OCI-LY7 (cell line): ENCODE results near the gene PARD6A. TPM values are rescaled to one million over a fixed set of nuclear protein-coding genes. Genes with fewer than 3 reads are reported as not detected.

Experiments
- BruUV-seq: library from RNA; stranded (reverse); fragments of 400-500 nt; replicated peaks from 2 replicates; lab custom pipeline; 2021; lab: Mats Ljungman, UMichigan
- CTCF ChIA-PET: fragments of 300-600 bp; sonication (Branson Sonifier 250); formaldehyde crosslinking; loops from one replicate; lab custom pipeline; 2022; ENCODE audit warnings: antibody characterized with exemption; ENCODE audit not compliant: unreplicated experiment; lab: Charles Lee
- POLR2A ChIA-PET: fragments of 300-600 bp; sonication (Branson Sonifier 250); formaldehyde crosslinking; loops from one replicate; lab custom pipeline; 2022; ENCODE audit warnings: antibody characterized with exemption; lab: Charles Lee
- DNase-seq: peaks from one replicate; pipeline ENCODE4 v3.0.0-alpha.2; 2015; ENCODE audit warnings: low spot score
- H2AFZ ChIP-seq: fragments of 200-600 bp; sonication (generic), shearing (Covaris generic); 2 replicates; pipeline ENCODE4 v1.6.1; 2014; ENCODE audit warnings: mild to moderate bottlenecking, antibody characterized with exemption, low read length, moderate library complexity
- H3K27ac ChIP-seq: fragments of 200-600 bp; sonication (generic); 2 replicates; pipeline ENCODE4 v1.5.1; 2014; ENCODE audit warnings: mixed run types, low read depth, mild to moderate bottlenecking, moderate library complexity, low read length, inconsistent platforms; ENCODE audit not compliant: poor library complexity, severe bottlenecking
- H3K36me3 ChIP-seq: fragments of 200-600 bp; sonication (generic); 2 replicates; pipeline ENCODE4 v1.6.1; 2014; ENCODE audit warnings: mild to moderate bottlenecking, antibody characterized with exemption, low read length, moderate library complexity, mixed read lengths; ENCODE audit not compliant: insufficient read depth
- H3K4me1 ChIP-seq: fragments of 200-600 bp; sonication (generic); 2 replicates; pipeline ENCODE4 v1.5.1; 2014; ENCODE audit warnings: mild to moderate bottlenecking, low read length; ENCODE audit not compliant: insufficient read depth, poor library complexity, severe bottlenecking
- H3K4me2 ChIP-seq: fragments of 200-600 bp; sonication (generic); 2 replicates; pipeline ENCODE4 v1.6.1; 2014; ENCODE audit warnings: mild to moderate bottlenecking, low read length
- H3K4me3 ChIP-seq: fragments of 200-600 bp; sonication (generic); 2 replicates; pipeline ENCODE4 v1.5.1; 2014; ENCODE audit warnings: mild to moderate bottlenecking, low read depth, low read length; ENCODE audit not compliant: poor library complexity, severe bottlenecking
- H3K79me2 ChIP-seq: fragments of 200-600 bp; sonication (generic); 2 replicates; pipeline ENCODE4 v1.6.1; 2016; ENCODE audit warnings: low read depth, mild to moderate bottlenecking, low read length, moderate library complexity, mixed read lengths; ENCODE audit not compliant: insufficient read depth
- H3K9me2 ChIP-seq: fragments of 200-600 bp; sonication (generic); 2 replicates; pipeline ENCODE4 v1.6.1; 2016; ENCODE audit warnings: mild to moderate bottlenecking, low read length, mixed read lengths; ENCODE audit not compliant: insufficient read depth
- H3K9me3 ChIP-seq: fragments of 200-600 bp; sonication (generic); 2 replicates; pipeline ENCODE4 v1.6.1; 2014; ENCODE audit warnings: mild to moderate bottlenecking, mixed run types, low read length, mixed read lengths
- H4K20me1 ChIP-seq: fragments of 200-600 bp; sonication (generic); 2 replicates; pipeline ENCODE4 v1.6.1; 2014; ENCODE audit warnings: mild to moderate bottlenecking, antibody characterized with exemption, low read length, moderate library complexity, mixed read lengths; ENCODE audit not compliant: insufficient read depth
- EZH2phosphoT487 ChIP-seq: fragments of 200-600 bp; sonication (generic); IDR thresholded peaks from 2 replicates; pipeline ENCODE4 v1.6.1; 2018; ENCODE audit warnings: low read depth, borderline replicate concordance, mild to moderate bottlenecking, mixed run types, antibody characterized with exemption, low read length, moderate library complexity, mixed read lengths
- intact Hi-C: fragments of 100-400 bp; cut with micrococcal nuclease; formaldehyde crosslinking; loops from one replicate; pipeline ENCODE4 v1.10.0; 2022; ENCODE audit not compliant: unreplicated experiment
- total RNA-seq, 2 experiments: library from RNA; depleted of rRNA in 1 of 2; stranded (reverse); fragments of >200 nt in 1 of 2; shearing (Covaris generic) in 1 of 2; gene quantifications; 2 replicates each; pipeline ENCODE4 v1.2.3, GENCODE V29; 2014 to 2022
- TF ChIP-seq, protein P1 (sequence below): fragments of 200-600 bp; sonication (generic); conservative IDR thresholded peaks from 2 replicates; pipeline ENCODE4 v1.5.1; 2014; ENCODE audit warnings: mild to moderate bottlenecking, antibody characterized with exemption, low read length, moderate library complexity, mixed read lengths

Gene PARD6A
- total RNA-seq, 2 experiments from 2014 or later = 14.0 to 23.3 TPM

DNA sequence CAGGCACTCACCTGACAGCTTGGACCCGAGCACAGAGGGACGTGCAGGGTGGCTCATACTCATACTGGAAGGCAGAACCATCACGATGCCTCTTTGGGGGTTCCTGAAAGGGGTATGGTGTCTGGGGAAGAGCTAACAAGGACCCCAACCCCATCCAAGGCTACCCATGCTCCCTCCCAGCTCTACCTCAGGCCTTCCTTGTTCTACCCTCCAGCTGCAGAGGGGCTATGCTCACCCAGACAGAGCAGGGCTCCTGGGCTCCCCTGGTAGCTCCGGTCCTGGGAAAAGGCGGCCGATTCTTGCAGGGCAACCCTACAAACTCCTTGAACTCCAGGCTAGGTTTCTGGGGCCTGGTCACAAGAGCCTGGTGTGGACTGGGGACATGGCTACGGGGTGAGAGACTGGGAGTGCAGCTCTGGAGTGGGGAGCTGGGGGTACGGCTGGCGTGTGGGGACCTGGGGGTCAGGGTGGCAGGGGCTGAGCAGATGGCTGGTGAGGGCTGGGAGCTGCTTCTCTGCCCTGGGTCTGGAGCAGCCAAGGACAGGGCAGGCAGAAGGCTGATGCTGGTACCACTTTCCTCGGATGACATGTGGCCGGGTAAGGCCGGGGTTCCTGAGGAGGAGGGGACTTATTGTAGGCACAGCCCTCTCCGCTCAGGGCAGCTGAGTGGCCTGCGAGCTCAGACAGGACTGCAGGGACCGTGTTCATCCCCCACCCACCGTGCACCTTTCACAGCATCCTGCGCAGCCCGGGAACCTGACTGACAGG lies 2.8 kb upstream of the PARD6A start:
- POLR2A ChIA-PET = interaction anchor here (0.6 to 2.6 kb wide), 5 partner anchors 13 to 169 kb away, joined by 3 to 22 read pairs (median 5); partner anchors contain the start of gene CARMIL2
- Histone ChIP-seq H2AFZ (no peak overlapping the region), H3K27ac (no peak overlapping the region), H3K4me2 (no peak overlapping the region; the same call in 1 of the 2 replicates), H3K4me3 (no peak overlapping the region), H3K4me1 (peaks cover 14% of the 10 kb centered on the region), H4K20me1 (0 out of 2 replicates have a peak, but pooled peaks cover 7% of the 10 kb centered on the region), H3K79me2 (peaks cover 13% of the 10 kb centered on the region; the same call in 1 of the 2 replicates), H3K9me2 (no peaks in the 10 kb centered on the region), H3K36me3 (peaks cover 65% of the 10 kb centered on the region), H3K9me3 (no peaks in the 10 kb centered on the region)
- DNase-seq = no peak
- CTCF ChIA-PET = interaction anchor here (1.2 kb wide), 1 partner anchor 14 kb away, joined by 4 read pairs; no protein-coding TSS in a partner anchor
- intact Hi-C loops = no loop called here
- TF ChIP-seq, protein P1, sequence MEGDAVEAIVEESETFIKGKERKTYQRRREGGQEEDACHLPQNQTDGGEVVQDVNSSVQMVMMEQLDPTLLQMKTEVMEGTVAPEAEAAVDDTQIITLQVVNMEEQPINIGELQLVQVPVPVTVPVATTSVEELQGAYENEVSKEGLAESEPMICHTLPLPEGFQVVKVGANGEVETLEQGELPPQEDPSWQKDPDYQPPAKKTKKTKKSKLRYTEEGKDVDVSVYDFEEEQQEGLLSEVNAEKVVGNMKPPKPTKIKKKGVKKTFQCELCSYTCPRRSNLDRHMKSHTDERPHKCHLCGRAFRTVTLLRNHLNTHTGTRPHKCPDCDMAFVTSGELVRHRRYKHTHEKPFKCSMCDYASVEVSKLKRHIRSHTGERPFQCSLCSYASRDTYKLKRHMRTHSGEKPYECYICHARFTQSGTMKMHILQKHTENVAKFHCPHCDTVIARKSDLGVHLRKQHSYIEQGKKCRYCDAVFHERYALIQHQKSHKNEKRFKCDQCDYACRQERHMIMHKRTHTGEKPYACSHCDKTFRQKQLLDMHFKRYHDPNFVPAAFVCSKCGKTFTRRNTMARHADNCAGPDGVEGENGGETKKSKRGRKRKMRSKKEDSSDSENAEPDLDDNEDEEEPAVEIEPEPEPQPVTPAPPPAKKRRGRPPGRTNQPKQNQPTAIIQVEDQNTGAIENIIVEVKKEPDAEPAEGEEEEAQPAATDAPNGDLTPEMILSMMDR = no peak
- no peak for TF ChIP-seq EZH2phosphoT487
- no TSS peak for BruUV-seq

DNA sequence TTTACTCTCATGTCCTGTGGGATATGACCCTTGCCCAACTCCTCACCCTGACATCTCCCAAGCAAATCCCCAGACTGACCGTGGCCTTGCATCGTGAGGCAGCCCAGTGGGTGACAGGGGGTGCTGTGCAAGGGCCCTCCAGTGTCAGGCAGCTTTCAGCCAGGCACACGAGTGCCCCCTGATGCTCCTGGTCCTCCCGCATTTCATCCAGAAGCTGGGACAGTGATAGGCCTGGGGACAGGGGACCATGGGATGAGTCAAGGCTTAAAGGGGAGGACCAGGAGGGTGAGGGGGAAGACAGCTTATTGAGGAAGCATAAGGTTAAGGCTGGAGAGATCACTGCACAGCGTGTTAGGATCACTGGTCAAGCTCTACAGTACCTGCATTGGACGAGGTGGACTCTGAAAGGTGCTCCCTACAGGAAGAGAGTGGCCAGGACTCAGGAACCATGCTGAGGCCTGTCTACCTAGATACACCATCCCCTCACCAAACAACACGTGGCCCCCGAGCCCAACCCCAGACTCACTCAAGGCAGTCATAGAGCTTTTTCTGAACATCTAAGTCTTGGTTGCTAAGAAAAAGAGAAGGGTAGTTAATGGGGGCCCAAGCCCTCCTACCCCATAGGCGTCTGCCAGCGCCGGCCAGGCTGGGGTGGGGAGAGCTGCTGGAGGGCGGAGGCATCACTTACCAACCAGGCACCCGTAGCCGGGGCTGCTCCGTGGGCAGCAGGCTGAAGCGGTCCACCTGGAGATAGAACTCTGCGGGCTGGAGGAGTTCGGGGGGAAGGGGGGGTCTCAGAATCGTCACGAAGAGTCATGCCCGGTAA lies 1.7 kb upstream of the PARD6A start:
- H3K9me2 ChIP-seq = no peaks in the 10 kb centered on the region
- no TSS peak for BruUV-seq
- intact Hi-C loops = no loop called here
- TF ChIP-seq EZH2phosphoT487 = no peak
- TF ChIP-seq, protein P1 = no peak
- no peak overlapping the region for H2AFZ ChIP-seq
- DNase-seq = no peak
- 0 out of 2 replicates have a peak, but pooled peaks cover 7% of the 10 kb centered on the region for H4K20me1 ChIP-seq
- H3K4me1 ChIP-seq = peaks cover 14% of the 10 kb centered on the region
- ChIA-PET POLR2A (interaction anchor here (0.6 to 2.6 kb wide), 6 partner anchors 14 to 170 kb away, joined by 3 to 22 read pairs (median 5); partner anchors contain the start of gene CARMIL2), CTCF (interaction anchor here (1.2 kb wide), 1 partner anchor 15 kb away, joined by 4 read pairs; no protein-coding TSS in a partner anchor)
- H3K79me2 ChIP-seq = peaks cover 13% of the 10 kb centered on the region; the same call in 1 of the 2 replicates
- peak overlapping the region; percentile 83 for H3K4me3 ChIP-seq
- peak overlapping the region; percentile 81 for H3K27ac ChIP-seq
- peak overlapping the region; percentile 89 for H3K4me2 ChIP-seq
- H3K36me3 ChIP-seq = peaks cover 57% of the 10 kb centered on the region
- H3K9me3 ChIP-seq = no peaks in the 10 kb centered on the region
